ENCODE measurements around the gene GRB10.

The GRB10 gene

GRCh38 chr7:50659329-50659965 is 123.2 kb downstream of the GRB10 start:
- in situ Hi-C loops (cut with MboI; ENCODE audit: low pct_unique_long_range_greater_than_20kb, low sequenced_read_pairs, unreplicated experiment): loop anchor here (25.0 kb wide), 1 partner anchor 572 kb away; the partner anchor contains the start of gene ZPBP
- no peak for DNase-seq (ENCODE audit: low spot score)
- TF ChIP-seq, protein P1, sequence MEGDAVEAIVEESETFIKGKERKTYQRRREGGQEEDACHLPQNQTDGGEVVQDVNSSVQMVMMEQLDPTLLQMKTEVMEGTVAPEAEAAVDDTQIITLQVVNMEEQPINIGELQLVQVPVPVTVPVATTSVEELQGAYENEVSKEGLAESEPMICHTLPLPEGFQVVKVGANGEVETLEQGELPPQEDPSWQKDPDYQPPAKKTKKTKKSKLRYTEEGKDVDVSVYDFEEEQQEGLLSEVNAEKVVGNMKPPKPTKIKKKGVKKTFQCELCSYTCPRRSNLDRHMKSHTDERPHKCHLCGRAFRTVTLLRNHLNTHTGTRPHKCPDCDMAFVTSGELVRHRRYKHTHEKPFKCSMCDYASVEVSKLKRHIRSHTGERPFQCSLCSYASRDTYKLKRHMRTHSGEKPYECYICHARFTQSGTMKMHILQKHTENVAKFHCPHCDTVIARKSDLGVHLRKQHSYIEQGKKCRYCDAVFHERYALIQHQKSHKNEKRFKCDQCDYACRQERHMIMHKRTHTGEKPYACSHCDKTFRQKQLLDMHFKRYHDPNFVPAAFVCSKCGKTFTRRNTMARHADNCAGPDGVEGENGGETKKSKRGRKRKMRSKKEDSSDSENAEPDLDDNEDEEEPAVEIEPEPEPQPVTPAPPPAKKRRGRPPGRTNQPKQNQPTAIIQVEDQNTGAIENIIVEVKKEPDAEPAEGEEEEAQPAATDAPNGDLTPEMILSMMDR (IDR thresholded peaks at IDR 0.05; ENCODE audit: extremely low read depth, insufficient read depth, missing control alignments): no peak

GRCh38 chr7:50658696-50659095 is 124.0 kb downstream of the GRB10 start:
- TF ChIP-seq, protein P1 (IDR thresholded peaks at IDR 0.05; ENCODE audit: extremely low read depth, insufficient read depth, missing control alignments): no peak
- no peak for DNase-seq (ENCODE audit: low spot score)
- in situ Hi-C loops (cut with MboI; ENCODE audit: low pct_unique_long_range_greater_than_20kb, low sequenced_read_pairs, unreplicated experiment): loop anchor here (25.0 kb wide), 1 partner anchor 571 kb away; the partner anchor contains the start of gene ZPBP

DNA sequence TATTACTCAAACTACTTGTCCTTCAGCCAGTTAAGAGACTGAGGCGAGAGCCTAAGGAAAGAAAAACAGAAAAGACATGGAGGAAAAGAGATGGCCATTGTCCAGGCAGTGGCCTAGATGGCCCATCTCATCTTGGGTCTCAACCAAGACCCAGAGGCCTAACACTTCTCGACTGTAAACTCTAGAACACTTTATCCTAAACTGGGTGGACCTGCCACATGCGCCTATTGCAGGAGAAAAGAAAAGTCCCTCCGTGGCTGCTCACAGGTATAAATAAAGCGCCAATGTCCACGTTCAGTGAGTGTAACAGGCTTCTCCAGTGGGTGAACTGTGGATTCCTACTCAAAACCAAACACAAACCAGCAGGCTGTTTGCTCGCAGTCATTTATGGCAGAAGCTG is 124.8 kb downstream of the GRB10 start:
- TF ChIP-seq, protein P1 (IDR thresholded peaks at IDR 0.05; ENCODE audit: extremely low read depth, insufficient read depth, missing control alignments): no peak
- in situ Hi-C loops (cut with MboI; ENCODE audit: low pct_unique_long_range_greater_than_20kb, low sequenced_read_pairs, unreplicated experiment): loop anchor here (25.0 kb wide), 1 partner anchor 571 kb away; the partner anchor contains the start of gene ZPBP
- no peak for DNase-seq (ENCODE audit: low spot score)

DNA sequence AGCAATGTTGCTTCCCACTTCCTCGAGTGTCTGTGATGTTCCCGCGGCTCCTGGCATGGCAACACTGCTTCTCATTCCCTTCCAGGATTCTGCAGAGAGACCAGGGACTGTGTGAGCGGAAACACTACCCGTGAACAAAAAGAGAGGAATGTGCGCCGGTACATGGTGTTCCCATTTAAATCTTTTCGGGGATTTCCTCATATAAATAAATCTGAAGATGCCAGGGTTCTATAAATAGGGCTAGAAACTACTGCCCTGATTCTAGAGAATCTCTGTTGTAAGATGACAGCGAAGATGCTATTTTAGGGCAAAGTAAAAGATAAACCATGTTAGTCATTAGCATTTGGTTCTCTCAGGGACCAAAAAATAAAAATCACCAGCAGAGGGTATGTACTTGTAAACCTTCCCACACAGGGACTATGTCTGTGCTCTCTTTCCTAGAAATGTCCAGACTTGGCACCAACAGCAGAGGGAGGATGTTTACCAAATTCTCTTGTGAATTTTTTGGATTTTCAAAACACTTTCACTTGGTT is 125.3 kb downstream of the GRB10 start:
- no peak for DNase-seq (ENCODE audit: low spot score)
- in situ Hi-C loops (cut with MboI; ENCODE audit: low pct_unique_long_range_greater_than_20kb, low sequenced_read_pairs, unreplicated experiment): loop anchor here (25.0 kb wide), 1 partner anchor 570 kb away; the partner anchor contains the start of gene ZPBP
- TF ChIP-seq, protein P1 (IDR thresholded peaks at IDR 0.05; ENCODE audit: extremely low read depth, insufficient read depth, missing control alignments): no peak

DNA sequence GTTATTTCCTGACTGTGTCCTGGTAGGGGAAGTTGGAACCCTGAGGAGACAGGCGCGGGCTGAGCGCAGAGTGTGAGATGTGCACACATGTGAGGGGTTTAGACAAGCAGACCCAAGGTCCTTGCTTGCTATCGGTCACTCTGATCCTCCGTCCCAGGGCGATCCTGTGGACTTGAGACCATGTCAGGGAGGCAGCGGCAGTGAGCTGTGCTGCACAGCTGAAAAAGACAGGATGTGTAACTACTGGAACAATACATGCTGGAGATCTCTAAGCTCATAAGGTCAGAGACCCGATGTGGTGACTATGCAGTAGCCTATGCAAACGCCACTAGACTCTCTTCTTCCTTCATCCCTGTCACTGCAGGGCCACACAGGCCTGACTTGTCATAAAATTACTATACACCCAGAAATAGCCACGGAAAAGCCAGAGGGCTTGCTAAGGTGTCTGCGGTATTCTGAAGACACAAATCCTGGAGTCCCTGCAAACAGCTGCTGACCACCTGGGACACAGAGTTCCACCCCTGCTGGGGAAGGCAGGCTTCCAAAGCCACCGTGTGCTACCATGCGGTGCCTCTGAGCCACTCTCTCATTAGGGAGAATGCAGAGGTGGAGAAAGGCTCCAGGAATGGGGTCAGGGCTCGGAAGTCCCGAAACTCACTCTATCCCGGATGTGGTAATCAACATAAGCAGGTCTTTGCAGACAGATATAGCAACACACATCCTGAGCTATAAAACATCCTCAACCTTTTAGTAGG is 126.4 kb downstream of the GRB10 start:
- TF ChIP-seq, protein P1 (IDR thresholded peaks at IDR 0.05; ENCODE audit: extremely low read depth, insufficient read depth, missing control alignments): no peak
- in situ Hi-C loops (cut with MboI; ENCODE audit: low pct_unique_long_range_greater_than_20kb, low sequenced_read_pairs, unreplicated experiment): loop anchor here (25.0 kb wide), 1 partner anchor 569 kb away; the partner anchor contains the start of gene ZPBP
- no peak for DNase-seq (ENCODE audit: low spot score)

- no peak for DNase-seq (ENCODE audit: low spot score)
- TF ChIP-seq, protein P1 (IDR thresholded peaks at IDR 0.05; ENCODE audit: extremely low read depth, insufficient read depth, missing control alignments): no peak
- in situ Hi-C loops (cut with MboI; ENCODE audit: low pct_unique_long_range_greater_than_20kb, low sequenced_read_pairs, unreplicated experiment): loop anchor here (25.0 kb wide), 1 partner anchor 568 kb away; the partner anchor contains the start of gene ZPBP
Observed at GRCh38 chr7:50655490-50655889, 127.2 kb downstream of the GRB10 start.
